HG03280 (cell line): ENCODE results near the gene RFLNA.
"Not testable (repeated sequence)": the region's sequence is repeated elsewhere in the genome, so short reads cannot be mapped to it uniquely, and the experiment has no call there.

Experiments used
- ATAC-seq: cut with Tn5 transposase; IDR thresholded peaks from one replicate; pipeline ENCODE4 v1.9.1; 2021; ENCODE audit warnings: mild to moderate bottlenecking, moderate library complexity; ENCODE audit not compliant: unreplicated experiment

The RFLNA gene

DNA sequence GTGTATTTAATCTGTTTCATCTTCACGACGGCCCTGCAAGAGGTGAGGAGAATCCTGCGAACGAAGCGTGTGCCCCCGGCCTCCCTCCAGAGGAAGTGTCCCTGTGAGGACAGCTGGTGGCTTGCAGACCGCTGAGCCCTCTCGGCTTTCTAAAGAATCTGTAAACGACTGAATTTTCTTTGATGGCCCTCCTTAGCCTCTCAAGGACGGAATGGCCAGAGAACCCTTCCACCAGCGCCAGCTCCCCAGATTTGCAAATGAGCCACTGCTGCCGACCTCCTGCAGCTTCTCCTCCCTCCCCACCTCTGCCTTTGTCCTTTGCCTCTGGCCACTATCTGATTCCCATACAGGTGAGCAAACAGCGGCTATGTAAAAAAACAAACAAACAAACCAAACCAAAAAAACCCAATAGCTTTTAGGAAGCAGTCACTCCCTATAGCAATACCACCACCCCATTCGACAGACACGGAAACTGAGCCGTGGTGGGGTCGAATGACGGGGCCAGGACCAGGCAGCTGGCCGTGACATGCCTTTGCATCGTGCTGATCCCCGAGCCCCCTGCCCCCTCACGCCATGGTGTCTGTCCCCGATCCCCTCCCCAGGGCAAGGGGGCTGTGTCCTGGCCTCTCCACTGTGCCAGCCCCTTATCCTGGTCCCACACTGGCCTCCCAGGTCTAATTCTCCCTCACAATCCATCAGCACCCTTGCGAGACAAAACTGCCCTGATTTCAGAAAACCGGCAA is 23.6 kb downstream of the RFLNA start:
- no peak for ATAC-seq

- no peak for ATAC-seq
These were observed 24.6 kb downstream of the RFLNA start for GRCh38 chr12:124319368-124320050.

GRCh38 chr12:124321040-124321481 is 26.2 kb downstream of the RFLNA start:
- peak; percentile 69 for ATAC-seq

DNA sequence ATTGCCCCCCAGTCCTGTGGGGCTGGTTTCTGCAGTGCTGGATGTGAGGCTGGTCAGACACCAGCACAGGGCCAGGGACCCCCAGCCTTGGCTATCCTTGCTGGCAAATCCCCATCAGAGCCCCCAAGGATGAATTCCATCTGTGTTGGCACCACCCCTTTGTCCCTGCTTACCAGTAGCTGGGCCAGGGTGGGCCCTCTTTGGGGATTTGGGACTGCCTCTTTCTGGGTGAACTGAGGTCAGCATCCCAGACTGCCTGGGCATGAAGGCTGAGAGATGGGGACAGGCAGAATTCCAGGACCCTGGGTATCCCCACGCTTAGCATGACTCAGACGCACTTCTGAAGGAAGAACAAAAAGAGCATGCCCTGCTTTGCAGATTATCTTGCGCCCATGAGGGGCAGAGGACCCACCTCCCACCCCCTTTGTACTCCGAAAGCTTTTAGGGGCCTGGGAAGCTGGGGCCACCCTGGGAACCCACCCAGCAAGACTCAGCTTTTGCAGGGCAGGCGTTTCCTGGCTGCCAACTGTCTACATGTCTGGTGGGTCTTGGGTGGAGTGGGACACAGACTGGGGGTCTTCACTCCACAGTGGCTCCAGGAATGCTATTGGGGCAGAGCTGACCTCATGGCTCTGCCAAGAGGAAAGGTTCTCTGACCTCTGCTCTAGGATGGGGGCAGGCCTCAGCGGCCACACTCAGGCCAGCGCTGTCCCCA is 26.8 kb downstream of the RFLNA start:
- ATAC-seq, result no peak

- ATAC-seq, result no peak
These were observed 27.5 kb downstream of the RFLNA start for GRCh38 chr12:124322271-124322998.

DNA sequence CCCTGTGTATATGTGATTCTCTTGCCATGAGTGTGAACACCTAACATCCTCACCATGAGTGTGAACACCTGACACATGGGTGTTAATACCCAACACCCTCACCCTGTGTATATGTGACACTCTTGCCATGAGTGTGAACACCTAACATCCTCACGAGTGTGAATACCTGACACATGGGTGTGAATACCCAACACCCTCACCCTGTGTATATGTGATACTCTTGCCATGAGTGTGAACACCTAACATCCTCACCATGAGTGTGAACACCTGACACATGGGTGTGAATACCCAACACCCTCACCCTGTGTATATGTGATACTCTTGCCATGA is 28.1 kb downstream of the RFLNA start:
- ATAC-seq, result not testable (repeated sequence)

- no peak for ATAC-seq
These were observed 29.1 kb downstream of the RFLNA start for GRCh38 chr12:124323771-124324530.

DNA sequence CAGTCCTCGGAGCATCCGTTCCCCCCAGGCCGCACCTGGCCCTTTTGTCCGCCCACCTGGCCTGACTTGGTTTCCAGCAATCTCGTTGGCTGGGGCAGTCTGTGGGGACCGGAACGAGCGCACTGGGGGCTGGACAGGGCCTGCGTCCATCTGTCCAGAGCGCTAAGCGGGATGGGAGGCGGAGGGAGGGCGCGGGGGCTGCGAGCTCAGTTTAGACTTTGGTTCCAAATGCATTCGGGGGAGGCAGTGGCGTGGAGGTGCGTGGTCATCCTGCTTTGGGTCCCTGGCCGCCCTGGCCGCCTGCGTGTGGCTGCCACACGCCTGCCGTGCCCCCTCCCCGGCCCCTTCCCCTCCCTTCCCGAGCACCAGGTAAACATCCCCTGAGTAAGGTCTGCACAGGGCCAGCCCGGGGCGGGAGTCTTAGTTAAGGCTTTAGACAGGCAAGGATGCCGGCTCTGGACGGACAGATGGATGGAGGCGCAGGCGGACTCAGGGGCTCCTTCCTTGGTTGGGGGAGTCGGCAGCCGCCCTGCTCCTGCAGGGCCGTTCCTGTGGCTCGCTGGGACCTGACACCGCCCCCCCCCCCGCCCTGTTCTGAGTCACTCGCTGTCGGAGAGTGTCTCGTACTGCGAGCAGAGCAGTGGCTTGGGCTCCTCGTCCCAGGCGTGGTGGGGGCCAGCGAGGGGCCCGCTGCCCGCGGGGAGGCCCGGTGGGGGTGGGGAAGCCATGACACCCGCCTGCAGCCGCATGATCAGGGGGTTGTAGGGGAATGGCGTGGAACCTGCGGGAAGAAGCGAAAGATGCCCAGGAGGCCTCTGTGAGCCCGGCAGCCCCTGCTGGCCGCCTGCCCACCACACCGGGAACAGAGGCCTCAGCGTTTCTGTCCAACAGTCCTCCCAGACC is 30.2 kb downstream of the RFLNA start:
- no peak for ATAC-seq

DNA sequence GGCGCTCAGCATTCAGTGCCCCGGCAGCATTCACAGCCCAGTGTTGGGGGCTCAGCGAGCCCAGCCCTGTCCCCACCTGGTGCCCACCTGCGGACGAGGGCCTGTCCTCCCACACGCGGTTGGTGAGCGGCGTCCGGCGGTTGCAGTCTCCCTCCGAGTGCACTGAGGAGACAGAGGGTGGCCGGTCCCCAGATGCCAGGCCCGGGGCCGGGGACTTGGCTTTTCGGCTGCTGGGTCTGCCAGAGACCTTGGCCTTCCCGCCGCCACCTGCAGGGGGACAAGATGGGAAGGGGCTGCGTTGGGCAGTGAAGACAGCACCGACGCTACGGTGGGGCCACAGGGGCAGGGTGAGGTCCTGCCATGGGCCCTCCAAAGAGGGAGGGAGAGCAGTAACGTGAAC is 31.2 kb downstream of the RFLNA start:
- ATAC-seq, result no peak

- ATAC-seq, result no peak
These were observed 32.0 kb downstream of the RFLNA start for GRCh38 chr12:124326871-124327270.

DNA sequence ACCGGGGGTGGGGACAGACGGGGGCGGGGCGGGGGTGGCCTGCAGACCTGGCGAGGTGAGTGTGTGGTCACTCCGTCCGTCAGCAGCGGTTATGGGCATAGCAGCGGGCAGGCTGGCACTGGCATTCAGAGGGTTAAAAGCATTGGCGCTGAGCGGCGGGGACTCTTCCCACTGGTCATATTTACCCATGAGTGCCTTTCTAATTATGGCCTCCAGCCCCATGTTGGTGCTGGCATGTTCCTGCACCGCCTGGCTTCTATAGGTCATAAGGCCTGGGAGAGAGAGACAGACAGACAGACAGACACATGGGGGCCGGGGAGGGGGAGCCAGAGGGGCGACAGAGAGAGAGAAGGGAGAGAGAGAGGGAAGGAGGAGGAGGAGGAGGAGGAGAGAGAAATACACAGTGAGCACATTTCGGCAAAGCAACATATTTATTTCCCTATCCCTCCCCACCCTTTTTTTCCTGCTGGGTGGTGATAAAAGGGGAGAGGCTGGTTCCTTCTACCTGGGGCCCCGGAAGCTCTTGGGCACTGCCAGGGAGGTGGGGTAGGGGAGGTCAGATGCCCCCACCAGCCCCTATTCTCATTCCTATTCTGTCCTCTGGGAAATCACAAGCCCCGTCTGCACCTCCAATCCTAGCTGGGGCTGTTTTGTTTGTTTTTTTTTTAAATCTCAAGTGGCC is 32.6 kb downstream of the RFLNA start:
- no peak for ATAC-seq

DNA sequence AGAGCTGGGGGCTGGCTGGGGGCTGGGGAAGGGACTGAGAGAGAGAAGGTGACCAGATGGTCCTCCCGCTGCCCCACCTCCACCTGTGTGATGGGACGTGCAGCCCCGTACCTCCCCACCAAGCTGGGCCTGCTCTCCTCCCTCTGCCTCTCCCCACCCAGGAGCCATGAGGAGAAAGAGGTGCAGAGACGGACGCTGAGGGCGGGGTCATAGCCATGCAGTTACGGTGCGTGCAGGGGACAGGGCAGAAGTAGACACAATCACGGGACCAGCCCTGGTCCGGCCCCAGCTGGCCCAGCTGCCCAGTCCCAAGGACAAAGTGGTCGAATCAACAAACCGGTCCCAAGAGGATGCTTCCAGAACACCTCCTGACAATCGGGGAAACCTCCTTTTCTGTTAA is 33.2 kb downstream of the RFLNA start:
- no peak for ATAC-seq

DNA sequence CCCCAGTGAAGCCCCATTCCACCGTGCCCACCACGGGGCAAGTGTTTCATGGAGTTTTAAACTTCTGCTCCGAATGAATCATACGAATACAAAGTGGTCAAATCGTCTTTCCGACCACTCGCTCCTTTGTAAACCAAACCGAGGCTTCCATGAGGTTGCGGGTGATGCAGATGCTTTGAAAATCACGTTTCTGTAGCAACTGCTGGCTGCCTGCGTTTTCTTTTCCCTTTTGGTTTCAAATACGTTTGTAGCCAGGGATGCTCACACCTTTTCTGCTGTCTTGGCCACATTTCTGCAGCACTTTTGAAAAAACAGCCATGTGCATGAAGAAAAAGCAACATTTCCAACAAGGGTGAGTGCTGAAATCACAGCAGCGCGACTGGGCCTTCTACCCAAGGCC is 33.7 kb downstream of the RFLNA start:
- ATAC-seq, result no peak

- ATAC-seq, result no peak
These were observed 37.3 kb downstream of the RFLNA start for GRCh38 chr12:124332058-124332672.

DNA sequence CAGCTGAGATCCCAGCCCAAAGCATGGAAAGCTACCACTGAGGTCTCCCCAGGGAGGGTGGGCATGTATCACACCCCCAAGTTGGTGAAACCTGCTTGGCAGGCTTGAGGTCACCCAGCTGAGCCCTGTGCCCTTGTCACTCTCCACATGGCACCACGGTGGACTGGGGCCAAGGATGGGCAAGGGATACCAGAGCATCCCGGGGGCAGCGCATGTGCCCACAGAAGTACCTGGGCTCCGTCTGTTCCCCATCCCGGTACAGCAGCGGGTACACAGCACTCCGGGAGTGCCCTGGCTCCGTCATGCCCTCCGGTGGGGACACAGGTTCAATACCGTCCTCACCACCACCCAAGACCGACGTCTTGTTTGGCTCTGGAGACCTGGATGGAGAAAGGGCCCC is 38.0 kb downstream of the RFLNA start:
- ATAC-seq, result no peak

- no peak for ATAC-seq
These were observed 38.8 kb downstream of the RFLNA start for GRCh38 chr12:124333724-124334123.

DNA sequence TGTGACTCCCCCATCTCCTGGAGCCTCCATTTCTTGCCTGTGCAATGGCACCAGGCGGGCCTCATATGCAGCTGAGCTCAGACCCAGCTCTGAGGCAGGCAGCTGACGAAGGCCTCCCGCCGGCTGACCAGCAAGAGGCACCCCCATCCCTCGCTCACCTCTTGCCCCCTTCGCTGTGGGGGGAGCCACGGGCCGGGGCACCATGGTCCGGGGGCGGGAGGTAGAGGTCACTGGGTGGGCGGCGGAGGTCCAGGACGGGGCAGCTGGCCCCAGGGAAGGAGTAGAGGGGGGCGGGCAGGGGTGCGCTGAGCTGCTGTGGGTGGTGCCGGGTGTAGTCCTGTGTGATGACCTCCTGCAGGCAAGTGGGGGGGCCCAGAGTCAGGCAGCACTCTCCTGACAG is 39.4 kb downstream of the RFLNA start:
- ATAC-seq, result no peak

DNA sequence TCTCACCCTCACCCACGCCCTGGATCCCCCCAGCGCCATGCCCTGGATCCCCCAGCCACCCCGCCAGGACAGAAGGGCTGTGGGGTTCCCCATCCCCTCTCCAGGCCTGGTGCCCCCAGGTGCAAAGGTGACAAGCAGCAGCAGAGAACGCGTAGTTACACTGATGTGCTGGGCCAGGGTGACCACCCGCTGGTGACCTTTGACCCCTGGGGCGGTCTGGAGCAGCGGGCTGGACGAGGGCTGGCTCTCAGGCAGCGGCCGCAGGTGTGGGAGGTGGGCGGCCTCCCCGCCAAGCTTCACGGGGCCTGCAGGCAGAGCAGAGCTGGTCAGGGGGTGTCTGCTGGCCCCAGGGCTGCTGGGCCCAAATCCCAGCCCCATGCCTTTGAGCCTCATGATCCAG is 40.1 kb downstream of the RFLNA start:
- no peak for ATAC-seq
